Upper lobe of right lung (tissue), 1 donor: ENCODE results near the gene RAD51B. TPM values are rescaled to one million over a fixed set of nuclear protein-coding genes. Genes with fewer than 3 reads are reported as not detected.

Experiments used
- ATAC-seq: fragments of 200-7000 bp; cut with Tn5 transposase; one replicate; pipeline ENCODE4 v1.9.1; 2020; ENCODE audit warnings: mild to moderate bottlenecking, moderate library complexity
- DNase-seq: peaks from one replicate; pipeline ENCODE4 v3.0.0-alpha.2; 2020
- H3K27ac ChIP-seq: fragments of 200-600 bp; one replicate; pipeline ENCODE4 v1.8.0; 2022
- H3K27me3 ChIP-seq: fragments of 200-600 bp; one replicate; pipeline ENCODE4 v1.8.0; 2022; ENCODE audit warnings: mild to moderate bottlenecking
- H3K36me3 ChIP-seq: fragments of 200-600 bp; one replicate; pipeline ENCODE4 v1.8.0; 2022
- H3K4me1 ChIP-seq: fragments of 200-600 bp; one replicate; pipeline ENCODE4 v1.8.0; 2022
- H3K4me3 ChIP-seq: fragments of 200-600 bp; one replicate; pipeline ENCODE4 v1.8.0; 2022; ENCODE audit warnings: mild to moderate bottlenecking
- H3K9me3 ChIP-seq: fragments of 200-600 bp; one replicate; pipeline ENCODE4 v1.8.0; 2022
- intact Hi-C: fragments of 100-400 bp; cut with DNase I; formaldehyde crosslinking; loops from one replicate; pipeline ENCODE4 v1.11.0; 2022
- total RNA-seq: library from RNA; stranded (reverse); fragmentation: NEBNext Ultra II Directional; extraction: Animal tissue kit (Norgen Biotek cat#: 25700); gene quantifications from one replicate; pipeline ENCODE4 v1.2.1, GENCODE V29; 2021
- TF ChIP-seq, protein P1 (sequence below): fragments of 200-600 bp; IDR thresholded peaks from one replicate; pipeline ENCODE4 v1.8.0; 2022; ENCODE audit warnings: antibody characterized with exemption
- donor health status: DM: no; HTN: yes; CAD: no; lungs with severe emphysema.

The RAD51B gene
- total RNA-seq, 1 donor from 2014 or later: 11.5 TPM

DNA sequence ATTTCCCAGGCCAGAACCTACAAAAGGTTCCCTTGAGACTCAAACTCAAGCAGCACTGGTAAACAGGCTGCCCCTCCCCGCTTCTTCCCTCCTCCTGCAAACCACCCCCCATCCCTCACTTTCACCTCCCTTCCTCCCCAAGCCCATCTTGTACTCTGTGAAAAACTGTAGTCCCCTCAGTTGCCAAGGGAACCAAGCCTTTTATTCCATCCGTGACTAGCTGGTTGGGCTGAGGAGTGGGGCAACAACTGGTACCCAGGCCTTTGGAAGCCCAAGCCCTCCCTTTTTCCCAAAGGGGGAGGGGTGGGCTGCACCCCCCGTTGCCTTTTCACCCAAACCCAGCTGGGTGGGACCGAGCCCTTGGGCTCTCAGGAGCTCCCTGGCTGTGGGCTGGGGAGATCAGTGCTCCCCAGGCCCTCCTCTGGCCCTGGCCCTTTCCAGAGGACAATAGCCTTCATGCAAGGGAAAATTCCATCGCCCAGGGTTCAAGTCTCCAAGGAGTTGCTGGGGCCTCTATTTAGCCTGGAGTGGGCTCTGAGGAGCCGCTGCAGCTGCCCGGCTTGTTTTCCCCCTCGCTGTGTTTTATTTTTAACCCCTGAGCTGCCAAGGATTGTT, 911.3 kb downstream of the RAD51B start:
- H3K36me3 ChIP-seq: no peaks in the 10 kb centered on the region
- H3K4me3 ChIP-seq: no peak overlapping the region
- H3K9me3 ChIP-seq: no peaks in the 10 kb centered on the region
- TF ChIP-seq, protein P1, sequence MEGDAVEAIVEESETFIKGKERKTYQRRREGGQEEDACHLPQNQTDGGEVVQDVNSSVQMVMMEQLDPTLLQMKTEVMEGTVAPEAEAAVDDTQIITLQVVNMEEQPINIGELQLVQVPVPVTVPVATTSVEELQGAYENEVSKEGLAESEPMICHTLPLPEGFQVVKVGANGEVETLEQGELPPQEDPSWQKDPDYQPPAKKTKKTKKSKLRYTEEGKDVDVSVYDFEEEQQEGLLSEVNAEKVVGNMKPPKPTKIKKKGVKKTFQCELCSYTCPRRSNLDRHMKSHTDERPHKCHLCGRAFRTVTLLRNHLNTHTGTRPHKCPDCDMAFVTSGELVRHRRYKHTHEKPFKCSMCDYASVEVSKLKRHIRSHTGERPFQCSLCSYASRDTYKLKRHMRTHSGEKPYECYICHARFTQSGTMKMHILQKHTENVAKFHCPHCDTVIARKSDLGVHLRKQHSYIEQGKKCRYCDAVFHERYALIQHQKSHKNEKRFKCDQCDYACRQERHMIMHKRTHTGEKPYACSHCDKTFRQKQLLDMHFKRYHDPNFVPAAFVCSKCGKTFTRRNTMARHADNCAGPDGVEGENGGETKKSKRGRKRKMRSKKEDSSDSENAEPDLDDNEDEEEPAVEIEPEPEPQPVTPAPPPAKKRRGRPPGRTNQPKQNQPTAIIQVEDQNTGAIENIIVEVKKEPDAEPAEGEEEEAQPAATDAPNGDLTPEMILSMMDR: no peak
- H3K27me3 ChIP-seq: no peaks in the 10 kb centered on the region
- peaks cover 31% of the 10 kb centered on the region for H3K4me1 ChIP-seq
- intact Hi-C loops: no loop called here
- no peak overlapping the region for H3K27ac ChIP-seq
- no peak for ATAC-seq
- no peak for DNase-seq

DNA sequence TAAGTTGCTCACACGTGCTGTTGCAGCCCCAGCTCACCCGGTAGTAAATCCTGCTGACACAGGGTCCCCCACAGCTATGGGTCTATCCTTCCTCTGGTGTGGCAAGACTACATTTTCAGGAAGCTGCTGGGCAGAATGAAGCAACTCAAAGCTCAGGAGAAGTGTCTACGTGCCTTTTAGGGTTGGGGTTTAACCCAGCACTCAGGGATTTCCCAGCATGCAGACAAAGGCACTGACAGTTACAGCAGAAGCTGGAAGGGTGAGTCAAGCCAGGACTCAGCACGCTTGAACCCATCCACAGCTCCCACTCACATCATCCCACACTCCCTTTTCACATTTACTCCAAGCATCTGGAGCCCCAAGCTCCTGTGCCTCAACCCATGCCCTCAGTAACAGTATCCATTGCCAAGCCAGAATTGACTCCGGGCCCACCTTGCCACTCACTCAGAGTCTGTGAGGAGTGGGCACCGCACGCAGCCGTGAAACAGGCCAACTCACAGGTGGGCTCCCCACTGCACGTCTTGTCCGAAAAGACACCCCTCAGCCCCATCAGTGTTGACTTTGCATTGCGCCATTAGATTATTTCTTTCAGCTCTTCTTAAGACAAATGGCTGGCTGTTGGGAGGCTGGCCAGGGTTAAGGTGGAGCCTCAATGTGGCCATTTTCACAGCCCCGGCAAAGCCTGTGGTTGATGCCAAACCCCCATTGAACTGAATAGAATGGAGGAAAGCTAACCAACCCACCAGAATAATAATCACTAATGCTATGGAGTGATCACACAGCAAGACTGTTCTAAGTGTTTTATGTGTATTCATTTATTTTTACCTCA, 913.7 kb downstream of the RAD51B start:
- Histone ChIP-seq H3K4me1 (peaks cover 42% of the 10 kb centered on the region), H3K27ac (peak overlapping the region; percentile 39)

DNA sequence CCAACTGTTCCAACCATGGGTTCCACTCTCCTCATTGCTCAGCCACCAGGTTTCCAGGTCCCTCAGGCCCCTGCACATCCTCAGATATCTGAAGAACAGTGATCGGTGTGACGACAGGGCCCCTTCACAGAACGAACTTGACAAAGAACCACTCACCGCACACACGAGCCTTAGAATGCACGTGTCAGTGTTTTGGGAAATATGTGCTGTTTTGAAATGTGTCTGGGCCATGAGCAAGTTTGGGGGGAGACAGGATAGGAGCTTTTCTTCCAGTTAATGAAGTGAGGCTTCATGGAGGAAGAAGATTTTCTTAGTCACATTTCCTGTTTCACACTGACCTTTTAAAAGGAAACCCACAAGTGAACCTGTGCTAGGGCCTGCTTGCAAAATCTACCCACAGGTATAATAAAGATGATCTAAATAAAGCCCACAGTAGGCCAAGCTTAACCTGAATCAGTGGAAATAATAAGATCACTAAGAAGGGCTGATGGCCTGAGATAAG, 914.7 kb downstream of the RAD51B start:
- intact Hi-C loops: no loop called here
- H3K4me1 ChIP-seq: peaks cover 42% of the 10 kb centered on the region
- no peaks in the 10 kb centered on the region for H3K36me3 ChIP-seq
- no peak overlapping the region for H3K4me3 ChIP-seq
- TF ChIP-seq, protein P1: no peak
- peak overlapping the region; percentile 39 for H3K27ac ChIP-seq
- ATAC-seq (peak; percentile 50), DNase-seq (no peak)
- no peaks in the 10 kb centered on the region for H3K9me3 ChIP-seq
- no peaks in the 10 kb centered on the region for H3K27me3 ChIP-seq

More for the DNA sequence above, 913.7 kb downstream of the RAD51B start:
- no peaks in the 10 kb centered on the region for H3K36me3 ChIP-seq
- no peak for DNase-seq
- H3K27me3 ChIP-seq: no peaks in the 10 kb centered on the region
- intact Hi-C loops: no loop called here
- TF ChIP-seq, protein P1: no peak
- ATAC-seq: peak; percentile 80
- no peaks in the 10 kb centered on the region for H3K9me3 ChIP-seq
- no peak overlapping the region for H3K4me3 ChIP-seq

DNA sequence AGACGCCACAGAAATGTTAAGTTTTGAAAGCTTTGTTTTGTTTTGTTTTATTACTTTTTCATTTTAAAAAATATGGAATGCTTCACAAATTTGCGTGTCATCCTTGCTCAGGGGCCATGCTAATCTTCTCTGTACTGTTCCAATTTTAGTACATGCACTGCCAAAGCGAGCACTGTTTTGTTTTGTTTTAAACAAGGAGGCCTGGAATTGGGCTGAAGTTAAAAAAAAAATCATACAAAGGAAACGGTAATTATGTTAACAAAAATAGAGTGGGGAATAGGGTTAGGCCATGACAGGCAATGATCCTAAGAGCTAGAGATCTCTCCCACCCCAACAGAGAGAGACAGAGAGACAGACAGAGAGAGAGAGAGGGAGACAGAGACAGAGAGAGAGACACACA, 916.3 kb downstream of the RAD51B start:
- intact Hi-C loops: no loop called here
- ATAC-seq (no peak), DNase-seq (no peak)
- H3K36me3 ChIP-seq: no peaks in the 10 kb centered on the region
- no peak overlapping the region for H3K4me3 ChIP-seq
- peaks cover 42% of the 10 kb centered on the region for H3K4me1 ChIP-seq
- H3K27ac ChIP-seq: peak overlapping the region; percentile 45
- TF ChIP-seq, protein P1: no peak
- no peaks in the 10 kb centered on the region for H3K9me3 ChIP-seq
- H3K27me3 ChIP-seq: no peaks in the 10 kb centered on the region

DNA sequence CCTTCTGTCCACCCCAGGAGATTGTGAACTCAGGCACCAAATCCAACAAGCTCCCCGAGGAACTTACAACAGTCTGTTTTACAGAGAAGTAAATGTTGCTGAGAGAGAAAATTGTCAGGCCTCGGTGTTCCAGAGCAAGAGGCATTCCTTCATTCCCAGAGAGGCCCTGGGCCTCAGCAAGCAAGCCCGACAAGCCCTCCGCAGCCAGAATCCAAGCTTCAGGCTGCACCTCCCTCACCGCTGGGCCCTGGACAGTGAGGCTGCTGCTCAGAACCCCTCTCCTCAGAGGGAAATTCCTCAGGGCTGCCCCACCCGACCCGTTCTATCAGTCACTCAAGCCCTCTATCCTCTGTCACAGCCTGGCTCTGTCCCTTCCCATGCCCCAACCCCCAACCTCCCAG, 916.9 kb downstream of the RAD51B start:
- TF ChIP-seq, protein P1: no peak
- Histone ChIP-seq H3K9me3 (no peaks in the 10 kb centered on the region), H3K27ac (peak overlapping the region; percentile 45), H3K4me1 (peaks cover 42% of the 10 kb centered on the region), H3K27me3 (no peaks in the 10 kb centered on the region), H3K36me3 (no peaks in the 10 kb centered on the region), H3K4me3 (no peak overlapping the region)
- intact Hi-C loops: no loop called here
- ATAC-seq (no peak), DNase-seq (no peak)
